HFFc6 (cell line): ENCODE results near the gene ATAD2B. TPM values are rescaled to one million over a fixed set of nuclear protein-coding genes. Genes with fewer than 3 reads are reported as not detected.

Experiments
- DNase-seq: peaks from one replicate; pipeline ENCODE4 v3.0.0-alpha.2; 2018
- H3K27ac Mint-ChIP-seq: 2 replicates; pipeline ENCODE4 v1.8.0; 2020; ENCODE audit warnings: mild to moderate bottlenecking, mixed read lengths
- H3K27me3 Mint-ChIP-seq: 2 replicates; pipeline ENCODE4 v1.8.0; 2021; ENCODE audit warnings: mild to moderate bottlenecking, moderate library complexity, mixed read lengths; ENCODE audit not compliant: insufficient read depth
- H3K36me3 Mint-ChIP-seq: 2 replicates; pipeline ENCODE4 v1.8.0; 2021; ENCODE audit warnings: low read depth, mixed read lengths
- H3K4me1 Mint-ChIP-seq: 2 replicates; pipeline ENCODE4 v1.8.0; 2020; ENCODE audit warnings: low read depth, mixed read lengths
- H3K4me3 Mint-ChIP-seq: 2 replicates; pipeline ENCODE4 v1.8.0; 2020; ENCODE audit warnings: mild to moderate bottlenecking, moderate library complexity, mixed read lengths
- H3K9me3 Mint-ChIP-seq: 2 replicates; pipeline ENCODE4 v1.8.0; 2020; ENCODE audit warnings: mild to moderate bottlenecking, mixed read lengths
- CTCF ChIP-seq: fragments of 200-600 bp; sonication (generic); IDR thresholded peaks from 2 replicates; pipeline ENCODE4 v1.5.0; 2021; ENCODE audit warnings: antibody characterized with exemption, mild to moderate bottlenecking
- total RNA-seq, 6 experiments: library from RNA; stranded (reverse); fragmentation: NEBNext Ultra II Directional; extraction: Animal tissue kit (Norgen Biotek cat#: 25700); gene quantifications; 2 replicates in 1 of 6; 3 replicates in 5 of 6; pipeline ENCODE4 v1.2.3, GENCODE V29; 2021

The ATAD2B gene
- total RNA-seq, 6 experiments from 2014 or later = 4.8 to 6.1 (median 4.9) TPM

GRCh38 chr2:23839919-23840578 is 86.9 kb downstream of the ATAD2B start:
- no peak for TF ChIP-seq CTCF
- H3K4me1 Mint-ChIP-seq = peaks cover 23% of the 10 kb centered on the region
- H3K9me3 Mint-ChIP-seq = peaks cover 7% of the 10 kb centered on the region
- peaks cover 10% of the 10 kb centered on the region for H3K36me3 Mint-ChIP-seq
- H3K4me3 Mint-ChIP-seq = no peak overlapping the region
- H3K27ac Mint-ChIP-seq = no peak overlapping the region
- H3K27me3 Mint-ChIP-seq = no peaks in the 10 kb centered on the region
- no peak for DNase-seq

- no peaks in the 10 kb centered on the region; the same call in none of the 2 replicates for H3K36me3 Mint-ChIP-seq
- H3K9me3 Mint-ChIP-seq = no peaks in the 10 kb centered on the region
- no peak for TF ChIP-seq CTCF
- peaks cover 17% of the 10 kb centered on the region for H3K4me1 Mint-ChIP-seq
- H3K27me3 Mint-ChIP-seq = no peaks in the 10 kb centered on the region
- no peak for DNase-seq
- H3K27ac Mint-ChIP-seq = no peak overlapping the region
- no peak overlapping the region for H3K4me3 Mint-ChIP-seq
Measured at GRCh38 chr2:23838996-23839395, 87.9 kb downstream of the ATAD2B start.

GRCh38 chr2:23838581-23838980 is 88.3 kb downstream of the ATAD2B start:
- Mint-ChIP-seq H3K4me3 (no peak overlapping the region), H3K4me1 (peaks cover 15% of the 10 kb centered on the region), H3K27me3 (no peaks in the 10 kb centered on the region), H3K9me3 (no peaks in the 10 kb centered on the region), H3K27ac (no peak overlapping the region), H3K36me3 (no peaks in the 10 kb centered on the region; the same call in 1 of the 2 replicates)
- no peak for TF ChIP-seq CTCF
- no peak for DNase-seq

- H3K36me3 Mint-ChIP-seq = no peaks in the 10 kb centered on the region; the same call in 1 of the 2 replicates
- peaks cover 8% of the 10 kb centered on the region for H3K4me1 Mint-ChIP-seq
Measured at GRCh38 chr2:23837871-23838270, 89.1 kb downstream of the ATAD2B start.

GRCh38 chr2:23836971-23837565 is 89.9 kb downstream of the ATAD2B start:
- no peaks in the 10 kb centered on the region for H3K9me3 Mint-ChIP-seq
- H3K4me3 Mint-ChIP-seq = no peak overlapping the region
- H3K27me3 Mint-ChIP-seq = no peaks in the 10 kb centered on the region
- H3K4me1 Mint-ChIP-seq = no peaks in the 10 kb centered on the region; the same call in 1 of the 2 replicates
- TF ChIP-seq CTCF = no peak
- DNase-seq = no peak
- H3K36me3 Mint-ChIP-seq = no peaks in the 10 kb centered on the region; the same call in 1 of the 2 replicates
- H3K27ac Mint-ChIP-seq = no peak overlapping the region

More at GRCh38 chr2:23837871-23838270, 89.1 kb downstream of the ATAD2B start:
- Mint-ChIP-seq H3K27me3 (no peaks in the 10 kb centered on the region), H3K9me3 (no peaks in the 10 kb centered on the region), H3K27ac (no peak overlapping the region), H3K4me3 (no peak overlapping the region)
- no peak for TF ChIP-seq CTCF
- no peak for DNase-seq
